ENCODE measurements around the gene CYP26B1.

DNA sequence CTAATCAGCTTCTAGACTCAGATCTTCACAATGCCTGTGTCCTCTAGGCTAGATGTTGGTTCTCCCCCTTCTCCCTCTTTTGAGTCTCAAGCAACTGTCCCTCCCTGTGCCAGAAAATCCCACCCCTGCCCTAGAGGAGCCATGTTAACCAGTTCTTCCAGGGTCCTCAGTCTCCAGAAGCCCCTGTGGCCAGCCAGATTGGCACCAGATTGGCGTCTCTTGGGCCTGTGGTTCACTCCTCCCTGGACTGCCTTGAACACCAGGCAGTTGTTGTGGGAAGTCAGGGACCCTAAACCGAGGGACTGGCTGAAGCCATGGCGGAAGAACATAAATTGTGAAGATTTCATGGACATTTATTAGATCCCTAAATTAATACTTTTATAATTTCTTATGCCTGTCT lies 36.6 kb downstream of the CYP26B1 start:
- TF ChIP-seq, protein P1, sequence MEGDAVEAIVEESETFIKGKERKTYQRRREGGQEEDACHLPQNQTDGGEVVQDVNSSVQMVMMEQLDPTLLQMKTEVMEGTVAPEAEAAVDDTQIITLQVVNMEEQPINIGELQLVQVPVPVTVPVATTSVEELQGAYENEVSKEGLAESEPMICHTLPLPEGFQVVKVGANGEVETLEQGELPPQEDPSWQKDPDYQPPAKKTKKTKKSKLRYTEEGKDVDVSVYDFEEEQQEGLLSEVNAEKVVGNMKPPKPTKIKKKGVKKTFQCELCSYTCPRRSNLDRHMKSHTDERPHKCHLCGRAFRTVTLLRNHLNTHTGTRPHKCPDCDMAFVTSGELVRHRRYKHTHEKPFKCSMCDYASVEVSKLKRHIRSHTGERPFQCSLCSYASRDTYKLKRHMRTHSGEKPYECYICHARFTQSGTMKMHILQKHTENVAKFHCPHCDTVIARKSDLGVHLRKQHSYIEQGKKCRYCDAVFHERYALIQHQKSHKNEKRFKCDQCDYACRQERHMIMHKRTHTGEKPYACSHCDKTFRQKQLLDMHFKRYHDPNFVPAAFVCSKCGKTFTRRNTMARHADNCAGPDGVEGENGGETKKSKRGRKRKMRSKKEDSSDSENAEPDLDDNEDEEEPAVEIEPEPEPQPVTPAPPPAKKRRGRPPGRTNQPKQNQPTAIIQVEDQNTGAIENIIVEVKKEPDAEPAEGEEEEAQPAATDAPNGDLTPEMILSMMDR (IDR thresholded peaks at IDR 0.05; ENCODE audit: low read length) = no peak
- TF ChIP-seq EZH2 (IDR thresholded peaks at IDR 0.05; ENCODE audit: borderline replicate concordance, low read length) = no peak

Measured in OCI-LY1 (cell line).